Esophagus (tissue), 2 donors: Measurements from ENCODE around the gene GLYAT. TPM values are rescaled to one million over a fixed set of nuclear protein-coding genes. Genes with fewer than 3 reads are reported as not detected.

Source experiments
- H3K27ac ChIP-seq, 2 donors: one replicate each; pipeline ENCODE4 v1.5.1; 2013; ENCODE audit warnings: low read depth in 2 of 2, mild to moderate bottlenecking in 2 of 2, inconsistent platforms in 1 of 2, low read length in 1 of 2, moderate library complexity in 1 of 2
- H3K27me3 ChIP-seq, 2 donors: one replicate each; pipeline ENCODE4 v1.6.1; 2013; ENCODE audit warnings: low read length in 2 of 2, control low read depth in 1 of 2, mild to moderate bottlenecking in 1 of 2; ENCODE audit not compliant: insufficient read depth in 2 of 2, control insufficient read depth in 1 of 2
- H3K36me3 ChIP-seq, 2 donors: one replicate each; pipeline ENCODE4 v1.6.1; 2013; ENCODE audit warnings: low read length in 1 of 2; ENCODE audit not compliant: control insufficient read depth in 2 of 2, insufficient read depth in 2 of 2
- H3K4me1 ChIP-seq, 2 donors: one replicate each; pipeline ENCODE4 v1.6.1; 2013; ENCODE audit warnings: low read length in 1 of 2; ENCODE audit not compliant: control insufficient read depth in 2 of 2, insufficient read depth in 2 of 2
- H3K4me3 ChIP-seq, 2 donors: one replicate each; pipeline ENCODE4 v1.5.1; 2013; ENCODE audit warnings: low read length in 2 of 2, mild to moderate bottlenecking in 2 of 2, low read depth in 1 of 2, moderate library complexity in 1 of 2
- H3K9me3 ChIP-seq, 2 donors: one replicate each; pipeline ENCODE4 v1.6.1; 2013; ENCODE audit warnings: mild to moderate bottlenecking in 2 of 2, low read depth in 1 of 2, low read length in 1 of 2, moderate library complexity in 1 of 2; ENCODE audit not compliant: control insufficient read depth in 2 of 2, insufficient read depth in 1 of 2
- WGBS, 2 donors: extraction: QIAGEN DNeasy Blood & Tissue Kit; methylation state at CpG; one replicate each; pipeline ENCODE4 v1.1.7; 2013; 5-methylcytosine and 5-hydroxymethylcytosine counted together
- polyA plus RNA-seq, 2 donors: library from polyadenylated mRNA; stranded (reverse); fragments of 200-250 nt; gene quantifications; one replicate each; pipeline ENCODE4 v1.2.3, GENCODE V29; 2013
- donor health status: healthy with polysubstance abuse.
- donor health status: Bipolar disorder and iron deficiency.

Gene GLYAT
- polyA plus RNA-seq, 2 donors: not detected

- H3K27me3 ChIP-seq: no peaks in the 10 kb centered on the region
- WGBS, 2 donors: 57 to 64% methylated on average over 11 of the region's 11 CpGs
- H3K4me3 ChIP-seq: no peak overlapping the region
- H3K27ac ChIP-seq: no peak overlapping the region
- H3K9me3 ChIP-seq: no peaks in the 10 kb centered on the region
- H3K4me1 ChIP-seq: peaks cover 0 to 6% of the 10 kb centered on the region in 2 donors
- H3K36me3 ChIP-seq: no peaks in the 10 kb centered on the region
Observed at GRCh38 chr11:58770627-58771457, 39.1 kb upstream of the GLYAT start.

- 79 to 83% methylated on average over 2 of the region's 2 CpGs for WGBS, 2 donors
Observed at GRCh38 chr11:58770166-58770565, 38.4 kb upstream of the GLYAT start.

DNA sequence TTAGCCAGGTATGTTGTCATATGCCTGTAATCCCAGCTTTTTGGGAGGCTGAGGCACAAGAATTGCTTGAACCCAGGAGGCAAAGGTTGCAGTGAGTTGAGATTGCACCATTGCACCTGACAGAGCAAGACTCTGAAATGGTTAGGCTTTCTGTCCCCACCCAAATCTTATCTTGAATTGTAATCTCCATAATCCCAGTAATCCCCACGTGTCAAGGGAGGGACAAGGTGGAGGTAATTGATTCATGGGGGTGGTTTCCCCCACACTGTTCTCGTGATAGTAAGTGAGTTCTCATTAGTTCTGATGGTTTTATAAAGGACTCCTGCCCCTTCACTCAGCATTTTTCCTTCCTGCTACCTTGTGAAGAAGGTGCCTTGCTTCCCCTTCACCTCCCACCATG, 37.6 kb upstream of the GLYAT start:
- Histone ChIP-seq H3K27ac (no peak overlapping the region), H3K36me3 (no peaks in the 10 kb centered on the region), H3K4me1 (peaks cover 0 to 6% of the 10 kb centered on the region in 2 donors), H3K9me3 (no peaks in the 10 kb centered on the region), H3K27me3 (no peaks in the 10 kb centered on the region), H3K4me3 (no peak overlapping the region)
- 32 to 33% methylated on average over 2 of the region's 2 CpGs for WGBS, 2 donors

More at GRCh38 chr11:58770166-58770565, 38.4 kb upstream of the GLYAT start:
- H3K36me3 ChIP-seq: no peaks in the 10 kb centered on the region
- H3K27me3 ChIP-seq: no peaks in the 10 kb centered on the region
- H3K9me3 ChIP-seq: no peaks in the 10 kb centered on the region
- H3K4me3 ChIP-seq: no peak overlapping the region
- H3K27ac ChIP-seq: no peak overlapping the region
- peaks cover 0 to 6% of the 10 kb centered on the region in 2 donors for H3K4me1 ChIP-seq

- Histone ChIP-seq H3K9me3 (no peaks in the 10 kb centered on the region), H3K4me1 (peaks cover 0 to 6% of the 10 kb centered on the region in 2 donors), H3K27me3 (no peaks in the 10 kb centered on the region), H3K27ac (no peak overlapping the region), H3K36me3 (no peaks in the 10 kb centered on the region), H3K4me3 (no peak overlapping the region)
- WGBS, 2 donors: 73 to 74% methylated on average over 2 of the region's 2 CpGs
Observed at GRCh38 chr11:58768137-58768536, 36.4 kb upstream of the GLYAT start.

DNA sequence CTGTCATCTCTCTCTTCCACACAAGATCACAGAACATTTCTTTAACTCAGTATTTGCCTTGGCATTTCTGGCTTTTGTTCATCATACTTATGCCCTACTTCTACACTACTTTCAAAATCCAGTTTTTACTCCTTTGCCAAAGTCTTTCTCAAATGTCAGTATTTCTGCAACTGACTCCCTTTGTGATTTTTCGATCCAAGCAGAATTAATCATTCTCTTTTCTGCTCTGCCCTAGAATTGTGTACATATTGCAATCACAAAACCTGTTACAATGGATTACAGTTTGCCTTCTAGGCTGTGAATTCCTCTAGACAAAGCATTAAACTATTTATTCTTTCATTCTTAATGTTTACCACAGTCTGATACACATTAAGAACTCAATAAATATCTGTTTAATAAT, 33.3 kb upstream of the GLYAT start:
- Histone ChIP-seq H3K27ac (no peak overlapping the region), H3K36me3 (no peaks in the 10 kb centered on the region), H3K4me1 (no peaks in the 10 kb centered on the region), H3K9me3 (no peaks in the 10 kb centered on the region), H3K27me3 (no peaks in the 10 kb centered on the region), H3K4me3 (no peak overlapping the region)
- WGBS, 2 donors: 39 to 45% methylated on average over 1 of the region's 1 CpG

DNA sequence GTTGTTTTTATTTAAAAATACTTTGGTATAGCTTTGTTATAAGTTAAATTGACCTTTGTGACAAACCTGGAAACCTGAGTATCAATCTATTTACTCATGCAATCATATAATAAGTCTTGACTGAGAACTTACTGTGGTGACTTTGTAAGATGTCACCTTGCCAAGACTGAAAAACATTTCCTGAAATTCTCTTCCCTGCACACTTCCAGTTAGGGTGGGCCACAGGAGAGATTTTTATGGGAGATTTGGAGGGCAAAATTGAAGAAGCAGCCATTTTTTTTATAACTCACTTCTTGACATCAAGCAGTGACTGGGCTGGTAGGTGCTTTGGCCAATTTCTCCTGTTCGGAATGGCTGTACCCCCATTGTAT, 31.4 kb upstream of the GLYAT start:
- no peaks in the 10 kb centered on the region for H3K9me3 ChIP-seq
- H3K4me1 ChIP-seq: no peaks in the 10 kb centered on the region
- 88 to 91% methylated on average over 1 of the region's 1 CpG for WGBS, 2 donors
- H3K36me3 ChIP-seq: no peaks in the 10 kb centered on the region
- no peak overlapping the region for H3K4me3 ChIP-seq
- H3K27me3 ChIP-seq: no peaks in the 10 kb centered on the region
- H3K27ac ChIP-seq: no peak overlapping the region

DNA sequence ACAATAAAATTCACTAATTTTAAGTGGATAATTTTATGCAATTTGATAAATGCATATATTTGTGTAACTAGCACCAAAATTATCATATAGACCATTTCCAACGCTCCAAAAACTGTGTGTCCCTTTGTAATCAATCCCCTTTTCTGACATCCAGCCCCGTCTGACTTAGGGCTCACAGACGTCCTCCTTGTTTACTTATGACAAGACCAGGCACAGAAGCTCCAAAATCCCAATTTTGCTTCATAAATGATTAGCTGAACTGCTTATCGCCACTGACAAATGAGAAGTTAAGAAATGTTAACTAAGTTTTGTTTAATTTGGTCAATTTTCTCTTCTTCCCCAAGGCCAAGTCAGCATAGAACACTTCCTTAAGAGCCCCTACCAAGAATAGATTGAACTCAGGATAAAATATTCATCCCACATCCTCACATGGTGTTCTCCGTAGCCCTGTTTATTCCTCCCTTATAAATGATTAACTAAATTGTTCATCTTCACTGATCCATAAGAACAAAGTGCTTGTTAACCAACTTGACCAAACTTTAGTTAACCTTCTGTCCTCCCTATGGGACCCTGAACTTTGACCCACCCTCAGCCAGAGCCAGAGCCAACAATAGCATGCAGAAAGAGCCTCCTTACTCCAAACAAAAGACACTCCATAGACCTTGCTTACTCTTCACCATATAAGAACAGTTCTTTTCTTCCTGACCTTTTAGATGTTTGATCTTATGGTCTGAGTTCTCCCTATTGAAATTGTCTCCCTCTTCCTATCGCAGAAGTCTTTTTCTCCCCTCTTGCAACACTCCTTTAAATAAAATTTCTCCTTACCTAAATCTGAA, 30.8 kb upstream of the GLYAT start:
- no peaks in the 10 kb centered on the region for H3K4me1 ChIP-seq
- 49% methylated on average over 6 of the region's 6 CpGs for WGBS, 2 donors

DNA sequence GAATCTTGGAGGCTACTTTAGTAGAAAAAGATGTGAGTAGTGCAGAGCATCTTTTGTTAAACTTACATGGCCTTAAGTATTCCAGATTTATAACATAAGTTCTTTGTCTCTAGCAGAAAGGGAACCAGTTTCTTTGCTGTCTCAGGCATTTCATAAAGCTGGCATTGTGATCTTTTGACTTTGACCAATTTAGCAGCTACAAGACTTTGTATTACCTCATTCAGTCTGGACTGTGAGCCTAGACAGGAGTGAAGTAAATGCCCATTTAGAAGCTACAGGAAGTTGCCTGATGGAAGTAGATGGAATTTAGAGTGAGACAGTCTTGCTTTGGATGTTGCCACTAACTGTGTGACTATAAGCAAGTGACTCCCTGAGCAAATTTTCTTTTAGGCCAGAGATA, 25.7 kb upstream of the GLYAT start:
- H3K36me3 ChIP-seq: no peaks in the 10 kb centered on the region
- no peaks in the 10 kb centered on the region for H3K27me3 ChIP-seq
- H3K9me3 ChIP-seq: no peaks in the 10 kb centered on the region
- no peak overlapping the region for H3K27ac ChIP-seq
- no peaks in the 10 kb centered on the region for H3K4me1 ChIP-seq
- H3K4me3 ChIP-seq: no peak overlapping the region

More for the DNA sequence above, 30.8 kb upstream of the GLYAT start:
- H3K27me3 ChIP-seq: no peaks in the 10 kb centered on the region
- no peak overlapping the region for H3K27ac ChIP-seq
- H3K36me3 ChIP-seq: no peaks in the 10 kb centered on the region
- no peaks in the 10 kb centered on the region for H3K9me3 ChIP-seq
- H3K4me3 ChIP-seq: no peak overlapping the region

GRCh38 chr11:58745705-58746364, 14.1 kb upstream of the GLYAT start:
- no peak overlapping the region for H3K4me3 ChIP-seq
- 79 to 81% methylated on average over 5 of the region's 5 CpGs for WGBS, 2 donors
- H3K36me3 ChIP-seq: no peaks in the 10 kb centered on the region

More at GRCh38 chr11:58745705-58746364, 14.1 kb upstream of the GLYAT start:
- Histone ChIP-seq H3K9me3 (no peaks in the 10 kb centered on the region), H3K27ac (no peak overlapping the region), H3K27me3 (no peaks in the 10 kb centered on the region), H3K4me1 (no peaks in the 10 kb centered on the region)
